ENCODE measurements around the gene PTPRN2. TPM values are rescaled to one million over a fixed set of nuclear protein-coding genes. Genes with fewer than 3 reads are reported as not detected.

The PTPRN2 gene
- total and polyA plus RNA-seq, 2 donors (not counting 3 experiments of a cell fraction or from before 2014, with no cell fraction given), result 0.62 to 0.88 TPM

GRCh38 chr7:158120716-158121115, 466.9 kb downstream of the PTPRN2 start:
- no peak for DNase-seq (ENCODE audit: low read depth, low spot score)
- BruUV-seq (replicated peaks), result no TSS peak
- no peaks in the 10 kb centered on the region for H3K9me1 ChIP-seq (replicated peaks; ENCODE audit: control insufficient read depth, extremely low read depth, insufficient read depth, low read length)
- no peak overlapping the region for H2AFZ ChIP-seq (ENCODE audit: low read depth, low read length)
- no peaks in the 10 kb centered on the region for H4K20me1 ChIP-seq (replicated peaks; ENCODE audit: control insufficient read depth, extremely low read depth, insufficient read depth, low read length)
- POLR2A ChIA-PET, result no interaction called here
- CTCF ChIA-PET, result no interaction called here
- no peak overlapping the region for H3K9ac ChIP-seq (replicated peaks; ENCODE audit: extremely low read depth, insufficient read depth, low read length)
- FAIRE-seq, result no peak
- H3K36me3 ChIP-seq (ENCODE audit: control insufficient read depth in 2 of 2, extremely low read depth in 1 of 2, insufficient read depth in 2 of 2, low read length in 2 of 2), result no peaks in the 10 kb centered on the region
- no peaks in the 10 kb centered on the region for H3K27me3 ChIP-seq (ENCODE audit: control insufficient read depth in 2 of 2, insufficient read depth in 2 of 2, low read length in 2 of 2)
- no peak overlapping the region for H3K27ac ChIP-seq (ENCODE audit: insufficient read depth, low read depth, low read length)
- no peaks in the 10 kb centered on the region for H3K4me1 ChIP-seq (ENCODE audit: control insufficient read depth, extremely low read depth, insufficient read depth, low read length)
- H3K4me3 ChIP-seq (replicated peaks in 1 of 3; ENCODE audit: insufficient read depth in 1 of 3, low read depth in 1 of 3, low read length in 3 of 3), result no peak overlapping the region
- dilution Hi-C loops (cut with MboI; ENCODE audit: extremely low pct_ligation_motif_present, low sequenced_read_pairs) (no loop called here), intact Hi-C loops (cut with micrococcal nuclease) (no loop called here)
- TF ChIP-seq JUN (IDR thresholded peaks at IDR 0.05; ENCODE audit: borderline replicate concordance, insufficient read depth, insufficient read length, low read depth) (no peak), MAX (IDR thresholded peaks at IDR 0.05; ENCODE audit: insufficient read depth, insufficient read length) (no peak), EZH2 (IDR thresholded peaks at IDR 0.05; ENCODE audit: borderline replicate concordance, low read depth, low read length, severe bottlenecking) (no peak), MYC (IDR thresholded peaks at IDR 0.05; ENCODE audit: low read depth, low read length) (no peak), POLR2A (IDR thresholded peaks at IDR 0.05; ENCODE audit: low read depth, low read length) (no peak), POLR2AphosphoS5 (IDR thresholded peaks at IDR 0.05; ENCODE audit: insufficient read depth, low read depth, low read length) (no peak), CTCF (IDR thresholded peaks at IDR 0.05; ENCODE audit: extremely low read depth in 1 of 2, insufficient read depth in 1 of 2, low read depth in 1 of 2, low read length in 2 of 2) (no peak), FOS (IDR thresholded peaks at IDR 0.05; ENCODE audit: borderline replicate concordance, insufficient read depth, low read length) (no peak), GATA2 (IDR thresholded peaks at IDR 0.05; ENCODE audit: insufficient read depth, insufficient read length, low read depth, low read length) (no peak)
- no peaks in the 10 kb centered on the region for H3K79me2 ChIP-seq (ENCODE audit: control insufficient read depth, insufficient read depth, low read length)
- H3K4me2 ChIP-seq (ENCODE audit: insufficient read depth, low read length), result no peak overlapping the region
- H3K9me3 ChIP-seq (replicated peaks; ENCODE audit: control insufficient read depth, insufficient read depth, low read length), result peaks cover 2% of the 10 kb centered on the region

All from endothelial cell of umbilical vein (primary cell).